ENCODE results near the gene DLX1.
"Not testable (repeated sequence)": the region's sequence is repeated elsewhere in the genome, so short reads cannot be mapped to it uniquely, and the experiment has no call there.

Gene DLX1

GRCh38 chr2:172066394-172066886, 18.9 kb upstream of the DLX1 start:
- no peak for DNase-seq

GRCh38 chr2:172067905-172068304, 17.4 kb upstream of the DLX1 start:
- DNase-seq, result not testable (repeated sequence)

- no peak for DNase-seq
Observed at GRCh38 chr2:172070936-172071335, 14.4 kb upstream of the DLX1 start.

GRCh38 chr2:172072303-172072702, 13.0 kb upstream of the DLX1 start:
- no peak for DNase-seq

- no peak for DNase-seq
Observed at GRCh38 chr2:172072706-172073105, 12.6 kb upstream of the DLX1 start.

- DNase-seq, result no peak
Observed at GRCh38 chr2:172073518-172073917, 11.8 kb upstream of the DLX1 start.

GRCh38 chr2:172074254-172074653, 11.1 kb upstream of the DLX1 start:
- DNase-seq, result no peak

- DNase-seq, result no peak
Observed at GRCh38 chr2:172079416-172079815, 5.9 kb upstream of the DLX1 start.

- DNase-seq, result no peak
Observed at GRCh38 chr2:172079838-172080640, 5.3 kb upstream of the DLX1 start.

GRCh38 chr2:172080641-172081220, 4.6 kb upstream of the DLX1 start:
- no peak for DNase-seq

GRCh38 chr2:172081221-172082022, 3.9 kb upstream of the DLX1 start:
- no peak for DNase-seq

GRCh38 chr2:172082105-172082943, 3.0 kb upstream of the DLX1 start:
- DNase-seq, result no peak

- DNase-seq, result no peak
Observed at GRCh38 chr2:172082944-172083627, 2.2 kb upstream of the DLX1 start.

GRCh38 chr2:172083628-172084394, 1.5 kb upstream of the DLX1 start:
- DNase-seq, result no peak

- no peak for DNase-seq
Observed at GRCh38 chr2:172084395-172084644, 987 bp upstream of the DLX1 start.

GRCh38 chr2:172084645-172085459, 455 bp upstream of the DLX1 start:
- DNase-seq, result peak; percentile 32

GRCh38 chr2:172086241-172087206, 1.2 kb downstream of the DLX1 start:
- peak; percentile 52 for DNase-seq

- DNase-seq, result no peak
Observed at GRCh38 chr2:172087207-172087779, 2.0 kb downstream of the DLX1 start.

GRCh38 chr2:172087780-172088244, 2.5 kb downstream of the DLX1 start:
- DNase-seq, result no peak

All from activated CD4-positive, alpha-beta T cell treated with anti-CD3 and anti-CD28 coated beads, Interleukin-2, amount 50 U/mL, for 1 hour (primary cell).